HepG2 (cell line): ENCODE measurements around the gene SUDS3. TPM values are rescaled to one million over a fixed set of nuclear protein-coding genes. Genes with fewer than 3 reads are reported as not detected.

Experiments
- ATAC-seq: fragments of 200-7000 bp; cut with Tn5 transposase; 3 replicates; pipeline ENCODE4 v1.9.1; 2020; ENCODE audit warnings: mild to moderate bottlenecking, moderate library complexity
- BruUV-seq: library from RNA; stranded (reverse); fragments of 400-500 nt; replicated peaks from 2 replicates; lab custom pipeline; 2021; lab: Mats Ljungman, UMichigan
- CTCF ChIA-PET: fragments of 300-600 bp; formaldehyde crosslinking; extraction: SDS; loops from one replicate; lab custom pipeline; 2021; ENCODE audit warnings: low total read pairs, inconsistent platforms, low intra/inter-chr PET ratio; lab: Yijun Ruan, JAX
- POLR2A ChIA-PET: fragments of 350-600 bp; sonication (Branson Sonifier 250); formaldehyde crosslinking; loops from one replicate; lab custom pipeline; 2020; ENCODE audit warnings: antibody characterized with exemption, inconsistent platforms; lab: Yijun Ruan, JAX
- DNase-seq: peaks from one replicate; pipeline ENCODE4 v3.0.0-alpha.2; 2015; ENCODE audit warnings: low spot score
- FAIRE-seq: peaks from 3 replicates; lab custom pipeline; 2011; peaks lifted over from hg19 to GRCh38; lab: Jason Lieb, UNC
- H2AFZ ChIP-seq: one replicate; pipeline ENCODE4 v1.6.1; 2011; ENCODE audit warnings: low read length, inconsistent platforms
- H3K27ac ChIP-seq: fragments of 300-600 bp; 3 replicates; pipeline ENCODE4 v1.8.0; 2011; ENCODE audit warnings: mixed run types, mild to moderate bottlenecking, mixed read lengths, low read length, inconsistent platforms; ENCODE audit not compliant: insufficient read depth; ENCODE audit errors: extremely low read length
- H3K27me3 ChIP-seq, 2 experiments: fragments of 200-600 bp in 1 of 2; 2 replicates in 1 of 2; 3 replicates in 1 of 2; pipeline versions ENCODE4 v1.6.0 to v1.8.0; 2011; ENCODE audit warnings: low read length in 2 of 2, mild to moderate bottlenecking in 2 of 2, moderate library complexity in 2 of 2, inconsistent platforms in 1 of 2; ENCODE audit not compliant: insufficient read depth in 2 of 2, control insufficient read depth in 1 of 2
- H3K36me3 ChIP-seq, 2 experiments: fragments of 200-600 bp in 1 of 2; replicated peaks in 1 of 2; 2 replicates in 1 of 2; 3 replicates in 1 of 2; pipeline versions ENCODE4 v1.5.1 to v1.8.0; 2011; ENCODE audit warnings: low read length in 2 of 2, inconsistent platforms in 1 of 2; ENCODE audit not compliant: insufficient read depth in 2 of 2, control insufficient read depth in 1 of 2
- H3K4me1 ChIP-seq: 2 replicates; pipeline ENCODE4 v1.5.1; 2012; ENCODE audit warnings: low read length, inconsistent platforms; ENCODE audit not compliant: insufficient read depth
- H3K4me2 ChIP-seq: 2 replicates; pipeline ENCODE4 v1.6.0; 2011; ENCODE audit warnings: low read depth, low read length, inconsistent platforms
- H3K4me3 ChIP-seq, 3 experiments: fragments of 200-600 bp in 1 of 3; sonication (generic), shearing (Covaris generic) in 1 of 3; replicated peaks in 1 of 3; 2 replicates each; pipeline ENCODE4 v1.5.1; 2011 to 2016; ENCODE audit warnings: low read length in 3 of 3, inconsistent platforms in 2 of 3, low read depth in 2 of 3, mild to moderate bottlenecking in 2 of 3, control low read depth in 1 of 3, mixed read lengths in 1 of 3; ENCODE audit not compliant: insufficient read depth in 1 of 3
- H3K79me2 ChIP-seq: one replicate; pipeline ENCODE4 v1.6.1; 2011; ENCODE audit warnings: low read length, inconsistent platforms; ENCODE audit not compliant: insufficient read depth
- H3K9ac ChIP-seq: 2 replicates; pipeline ENCODE4 v1.6.0; 2011; ENCODE audit warnings: mild to moderate bottlenecking, low read depth, low read length, inconsistent platforms; ENCODE audit not compliant: insufficient read depth
- H3K9me3 ChIP-seq: 2 replicates; pipeline ENCODE4 v1.5.1; 2012; ENCODE audit warnings: mild to moderate bottlenecking, low read length
- H4K20me1 ChIP-seq: 2 replicates; pipeline ENCODE4 v1.6.0; 2011; ENCODE audit warnings: inconsistent platforms, mild to moderate bottlenecking, low read length, moderate library complexity; ENCODE audit not compliant: insufficient read depth
- BHLHE40 ChIP-seq: IDR thresholded peaks from 2 replicates; pipeline ENCODE4 v1.6.1; 2011; ENCODE audit warnings: low read length, improper control_type of control experiment
- CBFB ChIP-seq: sonication (generic); formaldehyde crosslinking; IDR thresholded peaks from 2 replicates; pipeline ENCODE4 v1.4.0; 2020; ENCODE audit warnings: missing genetic modification reagents
- CEBPG ChIP-seq: IDR thresholded peaks from 2 replicates; pipeline ENCODE4 v1.6.1; 2016
- FOSL2 ChIP-seq: sonication (generic); formaldehyde crosslinking; IDR thresholded peaks from 2 replicates; pipeline ENCODE4 v1.4.0; 2020; ENCODE audit warnings: missing genetic modification reagents
- GATA4 ChIP-seq: sonication (generic); IDR thresholded peaks from 2 replicates; pipeline ENCODE4 v1.6.1; 2016; ENCODE audit warnings: antibody characterized with exemption, low read depth, borderline replicate concordance
- GPN1 ChIP-seq: sonication (generic); formaldehyde crosslinking; IDR thresholded peaks from 2 replicates; pipeline ENCODE4 v1.5.1; 2020; ENCODE audit warnings: missing genetic modification reagents, borderline replicate concordance
- IRF1 ChIP-seq: sonication (generic); formaldehyde crosslinking; IDR thresholded peaks from 2 replicates; pipeline ENCODE4 v1.4.0; 2020; ENCODE audit warnings: low read depth, mild to moderate bottlenecking, missing genetic modification reagents
- MYPOP ChIP-seq: sonication (generic); formaldehyde crosslinking; IDR thresholded peaks from 2 replicates; pipeline ENCODE4 v1.8.1; 2023; ENCODE audit warnings: mild to moderate bottlenecking, moderate library complexity, missing genetic modification reagents
- NCOA5 ChIP-seq: sonication (generic); formaldehyde crosslinking; IDR thresholded peaks from 2 replicates; pipeline ENCODE4 v1.4.0; 2020; ENCODE audit warnings: missing genetic modification reagents
- NR2F2 ChIP-seq: IDR thresholded peaks from 2 replicates; pipeline ENCODE4 v1.6.1; 2012; ENCODE audit warnings: low read depth, inconsistent platforms, borderline replicate concordance
- SRSF1 ChIP-seq: fragments of 200-400 bp; formaldehyde crosslinking; optimal IDR thresholded peaks from 2 replicates; pipeline ENCODE3; 2017; ENCODE audit warnings: mild to moderate bottlenecking, low read depth, low read length, moderate library complexity
- ZNF317 ChIP-seq: sonication (generic); formaldehyde crosslinking; IDR thresholded peaks from 2 replicates; pipeline ENCODE4 v1.5.0; 2020; ENCODE audit warnings: mild to moderate bottlenecking, missing genetic modification reagents
- ZNF557 ChIP-seq: sonication (generic); formaldehyde crosslinking; IDR thresholded peaks from 2 replicates; pipeline ENCODE4 v1.4.0; 2020; ENCODE audit warnings: missing genetic modification reagents
- WGBS: methylation state at CpG from one replicate; pipeline ENCODE4 v1.1.6; 2017; ENCODE audit warnings: low lambda C conversion rate; 5-methylcytosine and 5-hydroxymethylcytosine counted together
- in situ Hi-C: cut with HindIII; loops from 2 replicates; pipeline ENCODE4 v1.10.0; 2017; ENCODE audit warnings: low pct_unique_long_range_greater_than_20kb; ENCODE audit not compliant: extremely low pct_ligation_motif_present
- intact Hi-C: fragments of 100-400 bp; cut with micrococcal nuclease; formaldehyde crosslinking; loops from one replicate; pipeline ENCODE4 v1.10.0; 2022; ENCODE audit not compliant: unreplicated experiment
- polyA plus RNA-seq, 8 experiments: library from polyadenylated mRNA; depleted of rRNA in 3 of 8; stranded (reverse) in 7 of 8; unstranded in 1 of 8; fragments of >200 nt; fragmentation: Illumina TruSeq in 4 of 8; extraction: Trizol in 4 of 8; gene quantifications; 2 replicates each; pipeline versions ENCODE4 v1.2.1 to v1.2.3, GENCODE V29; 2011 to 2016; ENCODE audit warnings: low read depth in 4 of 8, missing spikeins in 1 of 8, mixed read lengths in 1 of 8; ENCODE audit not compliant: insufficient read depth in 1 of 8
- total RNA-seq, 5 experiments: library from RNA; depleted of rRNA; stranded (reverse); fragments of >200 nt; fragmentation: Illumina TruSeq; extraction: Trizol; gene quantifications; 2 replicates each; pipeline ENCODE4 v1.2.3, GENCODE V29; 2016; ENCODE audit warnings: low read depth in 1 of 5
- TF ChIP-seq, protein P1 (sequence below): IDR thresholded peaks from 2 replicates; pipeline ENCODE4 v1.6.1; 2016; ENCODE audit warnings: low read depth, missing genetic modification reagents, missing compliant biosample characterization
- TF ChIP-seq, protein P2 (sequence below): sonication (generic); formaldehyde crosslinking; IDR thresholded peaks from 2 replicates; pipeline ENCODE4 v1.8.0; 2022; ENCODE audit warnings: missing genetic modification reagents, mild to moderate bottlenecking, moderate library complexity, borderline replicate concordance

SUDS3 gene
- total and polyA plus RNA-seq, 2 of the 13 experiments (the other 11 are each of a cell fraction or from before 2014, with no cell fraction given): 20.2 to 33.1 TPM

- Histone ChIP-seq H4K20me1 (no peaks in the 10 kb centered on the region), H3K9ac (no peak overlapping the region), H3K79me2 (peaks cover 25% of the 10 kb centered on the region), H3K27ac (no peak overlapping the region), H3K4me3 (no peak overlapping the region), H3K9me3 (no peaks in the 10 kb centered on the region), H3K27me3 (no peaks in the 10 kb centered on the region; a peak in 1 of 5 replicates), H2AFZ (no peak overlapping the region), H3K4me1 (peaks cover 15% of the 10 kb centered on the region), H3K36me3 (no peaks in the 10 kb centered on the region), H3K4me2 (no peak overlapping the region)
- DNase-seq (no peak), FAIRE-seq (no peak), ATAC-seq (no peak)
- no TSS peak for BruUV-seq
- POLR2A ChIA-PET: no interaction called here
- CTCF ChIA-PET: no interaction called here
- WGBS: 94% methylated on average over 4 of the region's 4 CpGs
- intact Hi-C loops (no loop called here), in situ Hi-C loops (no loop called here)
- TF ChIP-seq GPN1 (CRISPR knock-in tag) (no peak), NCOA5 (CRISPR knock-in tag) (no peak), BHLHE40 (no peak), GATA4 (no peak), CBFB (no peak), IRF1 (CRISPR knock-in tag) (no peak), CEBPG (CRISPR knock-in tag) (no peak), FOSL2 (CRISPR knock-in tag) (no peak), SRSF1 (no peak), MYPOP (CRISPR knock-in tag) (no peak), NR2F2 (no peak), ZNF557 (CRISPR knock-in tag) (no peak), ZNF317 (CRISPR knock-in tag) (no peak)
- TF ChIP-seq, protein P1, sequence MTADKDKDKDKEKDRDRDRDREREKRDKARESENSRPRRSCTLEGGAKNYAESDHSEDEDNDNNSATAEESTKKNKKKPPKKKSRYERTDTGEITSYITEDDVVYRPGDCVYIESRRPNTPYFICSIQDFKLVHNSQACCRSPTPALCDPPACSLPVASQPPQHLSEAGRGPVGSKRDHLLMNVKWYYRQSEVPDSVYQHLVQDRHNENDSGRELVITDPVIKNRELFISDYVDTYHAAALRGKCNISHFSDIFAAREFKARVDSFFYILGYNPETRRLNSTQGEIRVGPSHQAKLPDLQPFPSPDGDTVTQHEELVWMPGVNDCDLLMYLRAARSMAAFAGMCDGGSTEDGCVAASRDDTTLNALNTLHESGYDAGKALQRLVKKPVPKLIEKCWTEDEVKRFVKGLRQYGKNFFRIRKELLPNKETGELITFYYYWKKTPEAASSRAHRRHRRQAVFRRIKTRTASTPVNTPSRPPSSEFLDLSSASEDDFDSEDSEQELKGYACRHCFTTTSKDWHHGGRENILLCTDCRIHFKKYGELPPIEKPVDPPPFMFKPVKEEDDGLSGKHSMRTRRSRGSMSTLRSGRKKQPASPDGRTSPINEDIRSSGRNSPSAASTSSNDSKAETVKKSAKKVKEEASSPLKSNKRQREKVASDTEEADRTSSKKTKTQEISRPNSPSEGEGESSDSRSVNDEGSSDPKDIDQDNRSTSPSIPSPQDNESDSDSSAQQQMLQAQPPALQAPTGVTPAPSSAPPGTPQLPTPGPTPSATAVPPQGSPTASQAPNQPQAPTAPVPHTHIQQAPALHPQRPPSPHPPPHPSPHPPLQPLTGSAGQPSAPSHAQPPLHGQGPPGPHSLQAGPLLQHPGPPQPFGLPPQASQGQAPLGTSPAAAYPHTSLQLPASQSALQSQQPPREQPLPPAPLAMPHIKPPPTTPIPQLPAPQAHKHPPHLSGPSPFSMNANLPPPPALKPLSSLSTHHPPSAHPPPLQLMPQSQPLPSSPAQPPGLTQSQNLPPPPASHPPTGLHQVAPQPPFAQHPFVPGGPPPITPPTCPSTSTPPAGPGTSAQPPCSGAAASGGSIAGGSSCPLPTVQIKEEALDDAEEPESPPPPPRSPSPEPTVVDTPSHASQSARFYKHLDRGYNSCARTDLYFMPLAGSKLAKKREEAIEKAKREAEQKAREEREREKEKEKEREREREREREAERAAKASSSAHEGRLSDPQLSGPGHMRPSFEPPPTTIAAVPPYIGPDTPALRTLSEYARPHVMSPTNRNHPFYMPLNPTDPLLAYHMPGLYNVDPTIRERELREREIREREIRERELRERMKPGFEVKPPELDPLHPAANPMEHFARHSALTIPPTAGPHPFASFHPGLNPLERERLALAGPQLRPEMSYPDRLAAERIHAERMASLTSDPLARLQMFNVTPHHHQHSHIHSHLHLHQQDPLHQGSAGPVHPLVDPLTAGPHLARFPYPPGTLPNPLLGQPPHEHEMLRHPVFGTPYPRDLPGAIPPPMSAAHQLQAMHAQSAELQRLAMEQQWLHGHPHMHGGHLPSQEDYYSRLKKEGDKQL (CRISPR knock-in tag): no peak
- TF ChIP-seq, protein P2, sequence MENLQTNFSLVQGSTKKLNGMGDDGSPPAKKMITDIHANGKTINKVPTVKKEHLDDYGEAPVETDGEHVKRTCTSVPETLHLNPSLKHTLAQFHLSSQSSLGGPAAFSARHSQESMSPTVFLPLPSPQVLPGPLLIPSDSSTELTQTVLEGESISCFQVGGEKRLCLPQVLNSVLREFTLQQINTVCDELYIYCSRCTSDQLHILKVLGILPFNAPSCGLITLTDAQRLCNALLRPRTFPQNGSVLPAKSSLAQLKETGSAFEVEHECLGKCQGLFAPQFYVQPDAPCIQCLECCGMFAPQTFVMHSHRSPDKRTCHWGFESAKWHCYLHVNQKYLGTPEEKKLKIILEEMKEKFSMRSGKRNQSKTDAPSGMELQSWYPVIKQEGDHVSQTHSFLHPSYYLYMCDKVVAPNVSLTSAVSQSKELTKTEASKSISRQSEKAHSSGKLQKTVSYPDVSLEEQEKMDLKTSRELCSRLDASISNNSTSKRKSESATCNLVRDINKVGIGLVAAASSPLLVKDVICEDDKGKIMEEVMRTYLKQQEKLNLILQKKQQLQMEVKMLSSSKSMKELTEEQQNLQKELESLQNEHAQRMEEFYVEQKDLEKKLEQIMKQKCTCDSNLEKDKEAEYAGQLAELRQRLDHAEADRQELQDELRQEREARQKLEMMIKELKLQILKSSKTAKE (CRISPR knock-in tag): no peak
Measured at GRCh38 chr12:118368821-118369220, 7.5 kb upstream of the SUDS3 start.
